Jurkat, Clone E6-1 (cell line): ENCODE measurements around the gene DLX2.
"Not testable (repeated sequence)": the region's sequence is repeated elsewhere in the genome, so short reads cannot be mapped to it uniquely, and the experiment has no call there.

Experiments used
- DNase-seq: peaks from one replicate; pipeline ENCODE4 v3.0.0-alpha.2; 2011; ENCODE audit warnings: low read depth, low spot score
- H3K4me3 ChIP-seq: 2 replicates; pipeline ENCODE4 v1.5.1; 2011; ENCODE audit warnings: mild to moderate bottlenecking, low read length, control low read depth, moderate library complexity

The DLX2 gene

DNA sequence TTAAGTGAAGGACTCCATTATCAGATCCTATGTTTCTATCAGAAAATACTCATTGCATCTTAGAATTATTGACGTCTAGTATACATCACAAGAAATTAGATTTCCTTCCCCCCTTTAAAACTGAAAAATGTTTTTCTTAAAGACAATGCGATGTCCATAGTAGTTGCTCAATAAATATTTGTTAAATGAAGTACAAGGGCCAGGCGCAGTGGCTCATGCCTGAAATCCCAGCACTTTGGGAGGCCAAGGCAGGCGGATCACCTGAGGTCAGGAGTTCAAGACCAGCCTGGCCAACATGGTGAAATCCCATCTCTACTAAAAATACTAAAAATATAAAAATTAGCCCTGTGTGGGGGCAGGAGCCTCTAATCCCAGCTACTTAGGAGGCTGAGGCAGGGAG lies 34.8 kb downstream of the DLX2 start:
- H3K4me3 ChIP-seq, DNase-seq: not testable (repeated sequence)

DNA sequence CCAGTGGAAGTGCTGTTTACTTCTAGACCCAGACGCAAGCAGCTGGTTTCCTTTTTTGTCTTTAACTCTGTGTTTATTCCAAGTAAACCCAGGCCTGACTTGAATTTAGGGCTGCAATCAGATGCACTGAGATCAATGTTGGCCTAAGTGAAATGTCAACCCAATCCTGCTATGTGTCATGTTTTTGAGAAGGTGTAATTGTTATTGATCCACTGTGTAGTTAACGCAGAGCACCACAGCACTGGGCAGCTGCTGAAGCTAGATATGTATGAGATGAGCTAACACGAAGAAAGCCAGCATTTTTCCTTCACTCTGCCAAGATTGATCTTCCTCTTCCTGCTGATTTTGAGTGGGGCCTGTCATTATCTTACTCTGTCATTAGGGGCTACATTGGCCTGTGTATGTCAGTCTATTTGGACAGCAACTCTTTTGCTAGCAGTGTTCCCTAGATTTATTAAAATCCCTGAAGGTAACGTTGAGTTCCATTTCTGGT lies 36.3 kb downstream of the DLX2 start:
- no peak for DNase-seq

DNA sequence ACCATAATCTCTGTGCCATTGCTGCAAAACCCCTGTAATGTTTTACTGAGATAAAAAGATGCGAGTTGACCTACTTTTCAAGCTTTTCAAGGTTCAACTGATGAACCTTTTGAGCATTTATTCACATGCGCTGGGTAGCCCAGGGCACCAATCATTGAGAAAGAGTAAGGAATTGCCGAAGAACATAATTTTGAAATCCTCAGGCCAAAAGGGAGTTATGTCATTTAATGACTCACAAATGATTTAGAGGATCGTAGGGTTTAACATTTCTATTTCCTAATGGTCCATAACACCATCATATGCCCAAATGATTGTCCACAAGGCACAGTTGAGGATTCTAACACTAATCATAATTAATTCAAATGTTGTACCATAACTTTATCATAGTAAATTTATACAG lies 37.6 kb downstream of the DLX2 start:
- no peak for DNase-seq
- no peak overlapping the region for H3K4me3 ChIP-seq

More for the DNA sequence above, 36.3 kb downstream of the DLX2 start:
- no peak overlapping the region for H3K4me3 ChIP-seq

DNA sequence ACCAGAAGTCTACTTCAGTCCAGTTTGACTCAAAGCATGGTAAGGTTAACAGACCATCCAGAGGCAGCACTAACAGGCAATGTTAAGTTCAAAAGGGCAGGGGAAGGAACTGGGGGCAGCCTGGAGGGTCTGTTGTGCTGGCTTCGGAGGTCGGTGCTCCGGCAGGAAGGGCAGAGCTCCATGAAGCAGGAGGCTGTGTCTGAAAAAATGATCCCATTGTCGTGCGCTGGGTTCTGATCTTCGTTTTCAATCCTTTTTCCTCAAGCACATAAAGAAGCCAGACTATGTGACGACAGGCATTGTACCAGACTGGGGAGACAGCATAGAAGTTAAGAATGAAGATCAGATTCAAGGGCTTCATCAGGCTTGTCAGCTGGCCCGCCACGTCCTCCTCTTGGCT lies 39.3 kb downstream of the DLX2 start:
- no peak for DNase-seq

DNA sequence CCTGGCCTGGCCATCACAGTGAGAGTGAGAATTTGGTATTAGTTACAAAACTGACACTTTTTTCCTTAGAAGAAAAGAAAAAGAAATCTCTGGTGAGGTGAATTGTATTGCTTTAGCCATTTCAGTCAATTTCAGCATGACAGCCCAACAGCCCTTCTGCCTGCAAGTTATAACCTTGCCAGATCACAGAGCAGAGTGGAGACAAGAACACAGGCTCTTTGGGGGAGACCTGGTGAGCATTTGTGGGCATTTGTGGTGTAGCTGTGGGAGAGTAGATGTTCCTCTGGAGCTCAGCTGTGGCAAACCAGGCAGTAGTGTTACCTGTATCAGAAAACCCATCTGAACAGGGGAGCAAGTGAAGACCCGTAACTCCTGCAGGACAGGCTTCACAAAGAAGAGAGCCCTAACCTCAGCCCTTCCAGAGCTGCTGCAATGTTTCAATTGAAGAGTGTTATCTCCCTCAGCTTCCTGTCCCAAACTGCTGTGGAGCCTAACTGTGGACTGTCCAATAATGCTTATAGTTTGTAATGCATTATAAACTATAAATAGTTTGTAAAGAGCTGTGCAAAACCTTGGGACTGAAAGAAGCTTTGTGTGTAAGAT lies 40.2 kb downstream of the DLX2 start:
- no peak overlapping the region for H3K4me3 ChIP-seq
- DNase-seq: no peak

More for the DNA sequence above, 39.3 kb downstream of the DLX2 start:
- no peak overlapping the region for H3K4me3 ChIP-seq

DNA sequence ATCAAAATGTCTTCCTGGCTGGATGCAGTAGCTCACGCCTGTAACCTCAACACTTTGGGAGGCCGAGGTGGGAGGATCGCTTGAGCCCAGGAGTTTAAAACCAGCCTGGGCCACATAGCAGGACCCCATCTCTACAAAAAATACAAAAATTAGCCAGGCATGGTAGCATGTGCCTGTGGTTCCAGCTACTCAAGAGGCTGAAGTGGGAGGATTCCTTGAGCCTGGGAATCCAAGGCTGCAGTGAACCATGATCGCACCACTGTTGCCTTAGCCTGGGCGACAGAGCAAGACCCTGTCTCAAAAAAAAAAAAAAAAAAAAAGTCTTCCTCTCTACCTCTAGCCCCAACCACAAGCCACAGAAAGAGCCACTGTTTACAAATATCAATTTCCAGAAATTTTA lies 42.6 kb downstream of the DLX2 start:
- DNase-seq, H3K4me3 ChIP-seq: not testable (repeated sequence)

DNA sequence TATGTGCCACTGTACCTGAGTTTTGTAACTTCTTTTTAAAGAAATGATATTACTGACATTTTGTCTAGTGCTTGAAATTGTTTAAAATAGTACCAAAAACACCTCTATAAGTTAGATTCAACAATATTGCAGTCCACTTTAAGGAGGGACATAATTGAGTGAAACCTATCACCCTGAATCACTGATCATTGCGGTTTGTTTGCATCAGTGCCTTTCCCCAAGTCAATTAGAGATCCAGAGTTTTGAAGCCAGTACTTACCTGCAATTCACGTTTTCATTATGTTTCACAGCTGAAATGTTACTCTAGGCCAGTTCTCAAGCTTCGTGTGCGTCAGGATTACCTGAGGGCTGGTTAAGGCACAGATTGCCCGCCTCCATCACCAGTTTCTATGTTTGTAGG lies 44.0 kb downstream of the DLX2 start:
- no peak overlapping the region for H3K4me3 ChIP-seq
- DNase-seq: no peak

DNA sequence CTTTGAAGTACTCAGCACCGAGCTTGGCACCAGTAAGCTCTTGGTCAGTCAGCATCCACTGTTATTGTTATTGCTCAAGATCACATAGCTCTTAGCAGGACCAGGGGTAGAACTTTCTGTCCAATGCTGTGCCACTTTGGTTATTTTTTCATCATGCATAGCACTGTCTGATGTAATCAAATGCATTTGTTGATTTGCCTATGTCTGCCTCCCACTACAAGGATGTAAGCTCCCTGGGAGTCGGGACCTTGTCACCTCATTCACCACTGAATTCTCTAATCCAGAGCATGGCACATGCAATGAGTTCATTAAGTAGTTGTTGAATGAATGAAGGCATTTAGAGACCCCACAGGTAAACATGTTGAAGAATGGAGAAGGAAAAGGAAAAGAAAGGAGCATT lies 46.4 kb downstream of the DLX2 start:
- no peak for DNase-seq
- H3K4me3 ChIP-seq: no peak overlapping the region

DNA sequence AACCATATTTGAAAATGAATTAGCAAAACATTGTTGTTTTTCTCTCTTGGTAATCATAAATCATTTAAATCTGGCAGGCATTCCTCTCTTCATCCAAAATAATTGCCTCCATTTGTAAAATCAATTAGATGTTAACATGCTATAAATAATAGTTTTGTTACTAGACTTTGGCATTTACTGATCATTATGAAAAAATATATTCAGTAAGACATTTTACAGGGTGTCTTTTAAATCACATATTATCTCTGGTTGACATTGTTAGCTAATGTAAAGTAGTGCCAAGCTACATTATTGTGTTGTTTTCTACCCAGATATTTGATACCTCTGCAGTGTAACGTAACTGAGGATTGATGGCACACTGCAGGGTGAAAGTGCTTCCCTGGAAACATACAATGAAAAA lies 49.2 kb downstream of the DLX2 start:
- no peak for DNase-seq
- H3K4me3 ChIP-seq: no peak overlapping the region

DNA sequence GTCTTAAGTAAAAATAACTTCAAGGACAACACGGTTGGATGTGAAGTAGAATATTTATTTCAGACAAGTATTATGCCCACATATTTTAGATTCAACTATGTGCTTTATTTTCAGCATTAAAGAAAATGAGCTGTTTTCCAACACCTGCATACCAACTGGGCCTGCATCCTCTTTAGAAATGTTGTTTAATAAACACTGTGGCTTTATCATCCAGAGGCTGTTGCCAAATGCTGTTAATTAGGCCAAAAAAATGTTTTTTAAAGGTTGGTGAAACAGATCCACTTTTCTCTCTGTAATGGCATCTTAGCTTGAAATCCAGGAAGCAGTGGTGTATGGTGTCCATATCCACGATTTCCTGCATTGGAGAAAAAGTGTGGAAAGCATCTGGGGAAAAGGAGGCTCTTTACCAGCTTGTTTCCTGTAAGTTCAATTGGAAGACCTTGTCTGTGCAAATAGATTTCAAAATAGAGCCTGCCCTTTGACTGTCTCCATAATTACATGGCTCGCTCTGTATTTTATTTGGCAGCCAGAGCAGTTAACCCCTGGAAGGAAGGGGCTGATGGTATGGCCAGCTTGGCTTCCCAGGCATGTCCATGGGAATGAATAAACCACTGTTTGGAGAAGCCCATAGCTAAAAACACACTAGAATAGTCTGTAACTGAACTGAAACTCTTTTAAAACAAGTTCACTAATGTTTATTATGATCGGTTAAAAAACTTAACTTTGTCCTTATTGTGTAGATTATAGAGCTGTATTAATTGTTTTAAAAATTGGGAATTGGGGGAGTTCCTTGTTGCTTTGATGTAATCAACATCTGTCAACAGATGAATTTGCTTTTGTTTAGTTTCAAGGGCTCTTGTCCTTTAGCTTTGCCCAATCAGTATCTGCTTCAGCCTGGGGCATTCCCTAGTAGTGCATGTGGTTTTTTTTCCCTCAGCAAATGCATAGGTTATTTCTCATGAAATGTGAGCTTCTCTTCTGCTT lies 50.4 kb downstream of the DLX2 start:
- DNase-seq: no peak

DNA sequence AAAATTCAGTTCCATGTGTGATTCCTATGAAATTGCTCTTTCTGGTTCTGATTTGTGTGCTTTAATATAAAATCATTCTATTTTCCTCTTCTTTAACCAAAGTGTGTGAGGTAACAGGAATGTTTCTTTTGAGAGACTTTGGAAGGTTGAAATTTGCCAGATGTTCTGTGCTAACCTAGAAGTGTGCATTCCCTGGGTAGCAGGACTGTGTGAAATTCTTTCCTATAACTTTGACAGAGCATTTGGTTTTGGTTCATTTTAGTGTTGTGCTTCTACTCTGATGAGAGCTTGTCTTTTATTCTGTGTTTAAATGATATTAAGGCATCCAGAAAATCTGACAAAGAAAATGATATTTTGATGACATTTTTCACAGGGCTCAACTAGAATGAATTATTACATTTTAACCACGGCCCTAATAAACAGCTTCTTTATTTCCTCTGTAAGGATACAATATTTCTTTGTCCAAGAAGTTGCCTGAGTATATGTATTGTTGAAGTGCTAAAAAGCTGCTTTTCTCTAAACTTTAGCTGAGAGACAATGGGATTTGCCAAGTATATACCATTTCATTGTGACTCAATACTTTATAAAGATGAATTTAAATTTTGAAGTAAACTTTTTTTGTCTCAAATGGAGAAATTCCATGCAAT lies 52.1 kb downstream of the DLX2 start:
- no peak for DNase-seq
- no peak overlapping the region for H3K4me3 ChIP-seq

More for the DNA sequence above, 50.4 kb downstream of the DLX2 start:
- H3K4me3 ChIP-seq: no peak overlapping the region

DNA sequence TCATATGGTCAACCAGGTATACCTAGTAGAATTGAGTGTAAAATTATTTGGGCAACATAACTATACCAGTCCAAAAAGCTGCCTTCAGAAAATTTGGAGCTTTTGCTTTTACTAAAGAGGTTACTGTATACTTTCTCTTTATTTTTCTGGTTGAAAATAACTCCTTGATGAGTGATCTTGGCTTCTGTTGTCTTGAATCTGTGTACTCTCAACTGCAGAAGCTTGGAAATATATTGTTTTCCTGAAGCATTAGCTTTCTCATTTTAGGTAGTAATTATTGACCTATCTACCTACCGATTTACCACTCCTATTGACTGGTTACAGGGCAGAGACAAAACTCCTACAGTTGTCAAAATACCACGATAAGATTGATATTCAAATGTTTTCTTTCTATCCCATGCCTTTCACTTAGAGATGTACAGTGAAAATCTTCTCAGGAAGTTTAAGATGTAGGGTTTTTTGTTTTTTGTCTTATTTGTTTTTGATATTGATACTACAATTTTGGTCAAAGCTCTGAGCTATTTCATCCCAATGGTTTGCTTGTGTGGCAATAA lies 53.1 kb downstream of the DLX2 start:
- H3K4me3 ChIP-seq: no peak overlapping the region
- no peak for DNase-seq
